ENCODE data around the gene TMEM233.
A peak's percentile ranks its signal among the peaks of the same experiment; 100 is the strongest.

The TMEM233 gene

DNA sequence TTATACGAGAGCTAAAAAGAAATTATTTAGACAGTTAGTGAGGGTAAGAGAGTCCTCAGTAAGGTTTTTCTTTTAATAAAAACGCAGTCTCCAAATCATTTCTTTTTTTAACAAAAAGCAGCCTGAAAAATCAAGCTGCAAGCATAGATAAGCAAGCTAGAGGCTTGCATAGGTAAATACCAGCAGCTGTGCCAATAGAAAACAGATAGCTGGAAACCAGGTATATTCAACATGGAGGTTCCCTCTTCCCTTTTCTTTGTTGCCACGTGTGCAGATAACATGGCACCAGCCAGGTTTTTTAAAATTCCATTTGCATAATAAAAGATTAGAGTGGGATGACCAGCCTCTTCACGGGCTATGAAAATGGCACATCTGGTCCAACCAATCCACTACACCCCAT, 68.3 kb downstream of the TMEM233 start:
- DNase-seq (ENCODE audit: low spot score in 2 of 2) (no peak), ATAC-seq (no peak)
- no peak overlapping the region for H3K4me3 Mint-ChIP-seq
- no peaks in the 10 kb centered on the region for H3K9me3 Mint-ChIP-seq
- no peak overlapping the region for H3K27ac Mint-ChIP-seq
- no peaks in the 10 kb centered on the region for H3K36me3 Mint-ChIP-seq
- H3K4me1 Mint-ChIP-seq = peaks cover 20% of the 10 kb centered on the region

DNA sequence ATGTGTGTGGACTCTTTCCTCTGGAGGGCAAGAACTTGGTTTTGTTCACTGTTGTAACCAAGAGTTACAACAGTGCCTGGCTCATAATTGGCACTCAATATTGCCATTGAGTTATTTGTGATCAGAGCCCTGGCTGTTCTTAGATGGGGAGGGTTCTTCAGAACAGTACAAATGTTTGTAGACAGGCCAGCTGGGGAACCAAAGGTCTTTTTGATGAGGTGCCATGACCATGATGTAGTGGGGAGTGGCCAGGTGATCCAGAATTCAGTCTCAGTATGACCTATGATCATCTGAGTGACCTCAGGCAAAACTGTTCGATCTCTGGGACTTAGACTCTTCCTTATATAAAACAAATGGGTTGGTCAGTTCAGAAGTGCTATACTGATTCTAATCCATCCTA, 71.1 kb downstream of the TMEM233 start:
- ATAC-seq (no peak), DNase-seq (ENCODE audit: low spot score in 2 of 2) (no peak)
- Mint-ChIP-seq H3K36me3 (peaks cover 19% of the 10 kb centered on the region), H3K27ac (no peak overlapping the region), H3K9me3 (no peaks in the 10 kb centered on the region), H3K4me1 (peaks cover 29% of the 10 kb centered on the region), H3K4me3 (no peak overlapping the region)

DNA sequence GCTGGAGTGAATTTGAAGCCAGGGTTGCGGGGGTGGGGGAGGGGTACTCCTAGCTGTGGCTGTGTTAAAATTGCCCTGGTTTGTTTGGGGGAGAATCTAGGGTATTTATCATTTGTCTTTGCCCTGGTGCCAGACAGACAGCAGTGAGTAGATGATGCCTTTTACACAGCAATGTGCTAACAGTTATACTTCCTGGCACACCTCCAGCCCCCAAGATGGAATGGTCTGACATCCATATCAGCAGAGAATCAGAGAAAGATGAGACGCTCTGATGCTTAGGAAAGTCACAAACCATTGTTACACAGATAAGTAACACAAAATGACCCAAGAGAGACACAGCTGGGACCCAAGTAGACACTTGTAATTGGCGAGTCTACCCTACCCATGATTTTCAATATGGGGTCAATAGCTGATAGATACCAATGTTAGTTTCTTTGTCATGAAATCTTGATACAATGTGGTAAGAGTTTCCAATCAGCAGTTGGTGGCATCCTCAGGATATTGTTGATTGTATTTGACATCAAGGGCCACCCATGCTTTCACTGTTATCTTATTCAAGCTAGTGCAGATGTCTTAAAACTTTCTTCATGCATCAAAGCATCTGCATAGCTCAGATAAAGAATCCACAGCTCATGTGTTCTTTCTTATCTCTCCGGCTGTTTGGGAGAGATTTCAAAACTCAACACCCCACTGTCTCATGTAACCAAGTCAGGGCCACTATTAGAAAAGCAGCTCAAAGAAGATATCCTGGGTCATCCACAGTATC, 71.8 kb downstream of the TMEM233 start:
- Mint-ChIP-seq H3K36me3 (peaks cover 26% of the 10 kb centered on the region), H3K9me3 (no peaks in the 10 kb centered on the region), H3K4me1 (peaks cover 29% of the 10 kb centered on the region), H3K27ac (no peak overlapping the region), H3K4me3 (no peak overlapping the region)
- ATAC-seq (no peak), DNase-seq (ENCODE audit: low spot score in 2 of 2) (no peak)

DNA sequence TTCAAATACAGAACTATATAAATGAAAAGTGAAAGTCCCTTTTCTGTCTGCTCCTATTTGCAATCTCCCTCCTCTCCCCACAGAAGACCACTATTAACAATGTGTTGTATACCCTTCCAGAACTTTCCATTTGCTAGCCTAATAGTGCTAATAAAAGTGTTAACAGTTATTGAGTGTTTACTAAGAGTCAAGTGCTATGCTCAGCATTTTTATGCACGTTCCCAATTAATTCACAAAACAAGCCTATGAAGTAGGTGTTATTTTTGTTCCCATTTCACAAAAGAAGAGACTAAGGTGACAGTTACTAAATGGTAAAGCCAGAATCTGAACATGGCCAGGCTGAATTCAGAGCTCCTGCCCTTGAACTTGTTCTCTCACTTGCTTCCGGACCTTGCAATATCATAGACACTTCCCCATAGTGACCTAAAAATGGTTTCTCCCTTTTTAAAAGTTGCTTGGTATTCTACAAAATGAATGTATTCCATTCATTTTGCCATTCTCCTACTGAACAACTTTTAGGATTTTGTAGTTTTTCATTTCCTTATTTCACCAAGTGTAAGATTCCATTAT, 72.7 kb downstream of the TMEM233 start:
- no peaks in the 10 kb centered on the region for H3K9me3 Mint-ChIP-seq
- ATAC-seq (no peak), DNase-seq (ENCODE audit: low spot score in 2 of 2) (no peak)
- peaks cover 35% of the 10 kb centered on the region for H3K36me3 Mint-ChIP-seq
- peak overlapping the region; percentile 86 for H3K4me3 Mint-ChIP-seq
- peak overlapping the region; percentile 94 for H3K27ac Mint-ChIP-seq
- peaks cover 38% of the 10 kb centered on the region for H3K4me1 Mint-ChIP-seq

DNA sequence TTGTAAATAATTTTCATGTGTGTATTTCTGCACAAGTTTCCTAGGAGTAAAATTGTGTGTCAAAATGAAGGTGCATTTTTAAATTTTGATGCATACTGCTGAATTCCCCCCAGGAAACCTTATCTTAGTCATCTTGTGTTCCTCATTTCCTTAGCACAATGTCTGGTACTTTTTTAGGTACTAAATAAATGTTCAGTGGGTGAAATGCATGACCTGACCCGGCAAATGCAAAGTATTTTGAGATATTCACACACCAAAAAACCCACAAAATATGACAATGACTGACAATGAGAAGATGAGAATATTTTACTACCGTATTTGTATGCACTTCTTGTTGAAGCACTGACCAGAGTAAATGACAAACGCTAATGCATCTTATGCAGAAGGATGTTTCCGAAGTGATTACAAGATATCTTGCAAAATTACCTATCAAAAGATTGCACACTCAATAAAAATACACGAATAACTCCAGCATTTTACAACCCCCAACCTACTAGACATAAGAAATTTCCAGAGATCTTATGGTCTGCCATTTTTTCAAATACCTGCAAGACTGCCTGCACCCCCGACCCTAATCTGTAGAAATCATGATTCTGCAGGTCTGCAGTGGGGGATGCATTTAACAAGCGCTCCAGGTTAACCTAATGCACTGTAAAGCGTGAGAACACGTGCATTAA, 73.5 kb downstream of the TMEM233 start:
- ATAC-seq = peak; percentile 4
- peak overlapping the region; percentile 86 for H3K4me3 Mint-ChIP-seq
- H3K9me3 Mint-ChIP-seq = no peaks in the 10 kb centered on the region
- peaks cover 42% of the 10 kb centered on the region for H3K36me3 Mint-ChIP-seq
- H3K27ac Mint-ChIP-seq = peak overlapping the region; percentile 94
- DNase-seq (ENCODE audit: low spot score in 2 of 2) = no peak
- peaks cover 41% of the 10 kb centered on the region for H3K4me1 Mint-ChIP-seq

DNA sequence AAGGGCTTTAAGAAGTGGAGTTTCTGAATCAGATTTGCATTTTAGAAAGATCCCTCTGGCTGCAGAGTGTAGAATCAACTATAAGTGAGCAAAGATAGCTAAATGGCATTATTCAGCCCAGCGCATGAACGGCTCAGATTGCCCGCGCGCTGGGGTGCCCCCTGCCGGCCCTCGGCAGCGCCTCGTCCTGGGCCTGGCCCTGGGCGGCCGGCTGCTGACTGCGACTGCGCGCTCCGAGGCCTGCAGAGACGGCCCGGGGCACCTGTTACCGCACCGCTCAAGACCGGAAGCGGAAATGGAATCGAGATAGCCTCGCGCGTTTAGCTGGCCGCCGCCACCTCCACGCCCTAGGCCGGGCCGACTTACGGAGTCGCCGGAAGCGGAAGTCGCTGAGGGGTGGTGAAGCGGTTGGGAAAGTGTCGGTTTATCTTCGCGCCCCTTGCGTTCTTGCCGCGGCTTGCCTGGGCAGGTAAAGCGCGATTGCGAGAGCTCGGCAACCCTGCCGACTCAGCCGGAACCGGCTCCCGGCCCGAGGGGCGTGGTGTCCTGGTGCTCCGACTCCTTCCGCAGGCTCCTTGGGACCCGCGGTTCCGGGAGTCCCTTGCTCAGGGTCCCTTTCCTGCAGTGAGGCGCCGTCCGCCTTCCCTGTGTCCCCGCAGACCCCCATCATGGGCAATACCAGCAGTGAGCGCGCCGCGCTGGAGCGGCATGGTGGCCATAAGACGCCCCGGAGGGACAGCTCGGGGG, 74.2 kb downstream of the TMEM233 start, which contains the start of gene PRKAB1:
Gene PRKAB1 (plus strand): TSS at position 557 of the 747 bp plus-strand sequence. CDS start 112 bp downstream, at position 669.
- DNase-seq (ENCODE audit: low spot score in 2 of 2) (peak; percentile 91 to 97), ATAC-seq (peak; percentile 98)
- H3K27ac Mint-ChIP-seq = peak within 1 kb of the TSS; percentile 94
- H3K9me3 Mint-ChIP-seq = no peaks in the 10 kb centered on the region
- peaks cover 44% of the 10 kb centered on the region for H3K4me1 Mint-ChIP-seq
- peaks cover 50% of the 10 kb centered on the region for H3K36me3 Mint-ChIP-seq
- peak within 1 kb of the TSS; percentile 86 for H3K4me3 Mint-ChIP-seq

DNA sequence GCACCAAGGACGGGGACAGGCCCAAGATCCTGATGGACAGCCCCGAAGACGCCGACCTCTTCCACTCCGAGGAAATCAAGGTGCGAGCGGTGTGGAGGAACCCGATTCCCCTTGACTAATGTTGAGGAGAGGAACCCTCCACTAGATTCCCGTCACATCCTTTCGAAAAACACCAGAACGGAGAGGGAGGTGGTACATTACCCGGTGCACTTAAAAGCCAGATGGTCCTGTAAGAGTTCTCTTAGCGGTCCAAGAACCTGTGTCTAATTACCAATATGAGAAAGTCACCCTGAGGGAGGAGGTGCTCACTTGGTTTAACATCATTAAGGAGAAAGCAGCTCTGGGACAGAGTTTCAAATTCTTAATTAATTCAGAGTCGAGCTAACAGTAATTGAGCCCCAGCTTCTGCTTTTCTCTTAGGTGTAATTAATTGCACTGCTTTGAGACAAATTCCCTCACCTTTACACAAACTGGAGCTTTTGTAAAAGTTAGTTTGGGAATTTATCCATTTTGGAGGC, 74.8 kb downstream of the TMEM233 start:
- ATAC-seq = peak; percentile 1
- peaks cover 56% of the 10 kb centered on the region for H3K36me3 Mint-ChIP-seq
- peaks cover 51% of the 10 kb centered on the region for H3K4me1 Mint-ChIP-seq
- DNase-seq (ENCODE audit: low spot score in 2 of 2) = no peak
- H3K4me3 Mint-ChIP-seq = peak overlapping the region; percentile 86
- no peaks in the 10 kb centered on the region for H3K9me3 Mint-ChIP-seq
- H3K27ac Mint-ChIP-seq = peak overlapping the region; percentile 94

DNA sequence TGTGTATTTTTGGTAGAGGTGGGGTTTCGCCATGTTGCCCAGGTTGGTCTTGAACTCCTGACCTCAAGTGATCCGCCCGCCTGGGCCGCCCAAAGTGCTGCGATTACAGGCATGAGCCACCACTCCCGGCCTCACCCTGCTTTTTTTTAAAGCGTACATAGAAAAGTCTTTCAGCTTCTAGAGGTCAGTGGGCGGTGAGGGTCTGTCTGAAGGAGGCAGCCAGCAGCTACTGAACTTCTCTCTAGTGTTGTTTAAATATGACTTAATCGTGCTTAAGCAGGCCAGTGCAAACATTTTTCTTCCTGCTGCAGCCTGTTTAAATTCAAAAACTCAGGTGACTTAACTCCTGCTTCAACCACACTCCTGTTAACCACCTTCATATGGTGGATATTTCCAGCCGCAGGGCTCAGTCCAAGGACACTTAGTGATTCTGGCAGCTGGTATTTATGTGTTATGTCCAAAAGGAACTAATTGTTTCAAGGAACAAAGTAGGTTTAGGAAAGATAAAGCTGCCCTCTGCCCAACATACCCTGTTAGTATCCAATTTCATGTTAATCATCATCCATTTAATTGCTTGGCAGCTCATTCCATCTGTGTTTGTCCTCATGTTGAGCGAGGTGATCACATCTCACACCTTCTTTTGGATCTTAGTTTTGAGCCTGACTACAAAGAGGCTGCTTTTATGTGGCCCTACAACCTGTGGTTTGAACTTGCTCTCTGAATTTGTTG, 76.3 kb downstream of the TMEM233 start:
- Mint-ChIP-seq H3K27ac (peak overlapping the region; percentile 90), H3K36me3 (peaks cover 71% of the 10 kb centered on the region), H3K4me1 (peaks cover 62% of the 10 kb centered on the region), H3K4me3 (peak overlapping the region; percentile 86), H3K9me3 (no peaks in the 10 kb centered on the region)
- ATAC-seq (no peak), DNase-seq (ENCODE audit: low spot score in 2 of 2) (no peak)

DNA sequence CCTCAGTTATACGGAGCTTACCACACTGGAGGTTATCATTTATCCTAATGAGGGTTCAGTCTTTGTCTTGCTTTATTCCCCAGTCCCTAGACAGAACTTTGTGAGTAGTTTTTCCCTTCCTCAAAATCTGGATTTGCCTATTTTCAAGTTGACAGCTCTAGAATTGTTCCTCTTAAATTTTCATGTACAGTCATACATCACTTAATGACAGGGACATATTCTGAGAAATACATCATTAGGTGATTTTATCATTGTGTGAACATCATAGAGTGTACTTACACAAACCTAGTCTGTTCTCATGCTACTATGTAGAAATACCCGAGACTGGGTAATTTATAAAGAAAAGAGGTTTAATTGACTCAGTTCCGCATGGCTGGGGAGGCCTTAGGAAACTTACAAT, 77.5 kb downstream of the TMEM233 start:
- Mint-ChIP-seq H3K4me1 (peaks cover 59% of the 10 kb centered on the region), H3K36me3 (peaks cover 83% of the 10 kb centered on the region), H3K27ac (peak overlapping the region; percentile 90), H3K9me3 (no peaks in the 10 kb centered on the region), H3K4me3 (peak overlapping the region; percentile 86)
- no peak for ATAC-seq
- DNase-seq (ENCODE audit: low spot score in 2 of 2) = no peak

DNA sequence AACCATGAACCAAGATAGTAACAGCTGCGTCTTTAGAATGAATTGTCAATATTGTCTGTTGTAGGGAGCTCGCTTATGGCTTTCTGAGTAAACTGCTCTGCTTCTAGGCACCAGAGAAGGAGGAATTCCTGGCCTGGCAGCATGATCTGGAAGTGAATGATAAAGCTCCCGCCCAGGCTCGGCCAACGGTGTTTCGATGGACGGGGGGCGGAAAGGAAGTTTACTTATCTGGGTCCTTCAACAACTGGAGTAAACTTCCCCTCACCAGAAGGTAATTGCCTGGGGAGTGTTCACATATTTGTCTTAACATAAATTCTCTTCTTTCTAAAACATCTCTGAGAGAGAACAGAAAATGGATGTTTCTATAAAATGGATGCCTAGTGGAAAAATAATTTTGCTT, 78.6 kb downstream of the TMEM233 start:
- H3K4me1 Mint-ChIP-seq = peaks cover 47% of the 10 kb centered on the region
- H3K36me3 Mint-ChIP-seq = peaks cover 94% of the 10 kb centered on the region
- H3K27ac Mint-ChIP-seq = peak overlapping the region; percentile 90

DNA sequence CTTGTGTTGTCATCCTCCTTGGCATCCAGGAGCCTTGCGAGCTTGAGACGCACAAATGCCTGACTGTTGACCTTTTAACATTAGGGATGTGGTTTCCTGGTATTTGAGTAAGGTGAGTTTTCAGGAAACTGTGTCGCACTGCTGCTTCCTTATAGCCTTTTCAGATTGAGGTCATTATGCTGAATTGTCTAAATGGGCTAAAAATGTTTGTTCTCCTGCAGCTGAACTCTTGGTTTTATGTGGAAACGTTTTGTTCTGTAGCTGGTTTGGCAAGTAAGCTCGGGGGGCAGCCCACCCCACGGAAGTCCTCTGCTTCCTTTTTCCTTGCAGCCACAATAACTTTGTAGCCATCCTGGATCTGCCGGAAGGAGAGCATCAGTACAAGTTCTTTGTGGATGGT, 80.1 kb downstream of the TMEM233 start:
- H3K4me3 Mint-ChIP-seq = peak overlapping the region; percentile 44
- DNase-seq (ENCODE audit: low spot score in 2 of 2) (no peak), ATAC-seq (peak; percentile 67)

More for the DNA sequence above, 78.6 kb downstream of the TMEM233 start:
- H3K4me3 Mint-ChIP-seq = no peak overlapping the region
- H3K9me3 Mint-ChIP-seq = no peaks in the 10 kb centered on the region
- no peak for DNase-seq (ENCODE audit: low spot score in 2 of 2)
- no peak for ATAC-seq

DNA sequence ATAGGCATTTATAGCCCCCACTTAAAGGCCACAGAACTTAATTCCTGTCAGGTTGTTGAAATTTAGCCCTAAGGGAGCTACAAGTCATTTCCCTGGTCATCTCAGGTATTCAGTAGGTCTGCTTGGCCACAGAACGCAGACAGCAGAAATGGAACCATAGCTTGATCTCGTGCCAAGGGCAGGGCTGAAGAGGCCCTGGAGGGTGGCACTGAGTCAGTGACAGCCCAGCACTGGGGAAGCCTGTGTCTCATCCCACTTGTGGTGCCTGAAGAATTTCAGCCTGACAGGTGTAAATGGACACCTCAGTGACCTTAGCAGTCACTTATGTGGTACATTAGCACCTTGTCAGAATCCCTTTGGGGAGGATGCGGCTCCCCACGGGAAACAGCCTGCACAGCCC, 81.0 kb downstream of the TMEM233 start:
- peak overlapping the region; percentile 90 for H3K27ac Mint-ChIP-seq
- H3K4me3 Mint-ChIP-seq = no peak overlapping the region
- peaks cover 100% of the 10 kb centered on the region for H3K36me3 Mint-ChIP-seq
- no peaks in the 10 kb centered on the region for H3K9me3 Mint-ChIP-seq
- ATAC-seq (peak; percentile 49), DNase-seq (ENCODE audit: low spot score in 2 of 2) (no peak)
- peaks cover 42% of the 10 kb centered on the region for H3K4me1 Mint-ChIP-seq

More for the DNA sequence above, 80.1 kb downstream of the TMEM233 start:
- Mint-ChIP-seq H3K4me1 (peaks cover 44% of the 10 kb centered on the region), H3K36me3 (peaks cover 94% of the 10 kb centered on the region), H3K27ac (peak overlapping the region; percentile 90), H3K9me3 (no peaks in the 10 kb centered on the region)

DNA sequence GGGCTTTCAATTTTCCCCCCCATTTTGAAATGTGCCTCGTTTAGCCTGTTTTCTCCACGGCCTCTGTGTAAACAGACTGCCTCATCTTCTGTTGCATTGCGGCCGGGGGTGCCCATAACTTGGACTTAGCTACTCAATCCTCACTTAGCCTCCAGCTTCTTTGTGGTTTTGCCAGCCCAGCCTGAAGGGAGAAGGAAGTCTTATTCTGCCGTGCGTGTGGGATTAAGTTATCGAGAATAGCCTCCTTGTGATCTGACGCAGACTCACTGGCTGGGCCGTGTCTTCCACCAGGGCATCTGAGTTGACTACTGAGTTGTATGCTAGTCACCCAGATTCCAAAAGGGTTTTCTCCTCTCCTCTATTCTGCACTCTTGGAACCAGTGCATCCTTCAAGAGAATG, 82.4 kb downstream of the TMEM233 start:
- Mint-ChIP-seq H3K27ac (peak overlapping the region; percentile 90), H3K4me3 (no peak overlapping the region), H3K9me3 (no peaks in the 10 kb centered on the region), H3K4me1 (peaks cover 27% of the 10 kb centered on the region), H3K36me3 (peaks cover 100% of the 10 kb centered on the region)
- ATAC-seq (no peak), DNase-seq (ENCODE audit: low spot score in 2 of 2) (no peak)

DNA sequence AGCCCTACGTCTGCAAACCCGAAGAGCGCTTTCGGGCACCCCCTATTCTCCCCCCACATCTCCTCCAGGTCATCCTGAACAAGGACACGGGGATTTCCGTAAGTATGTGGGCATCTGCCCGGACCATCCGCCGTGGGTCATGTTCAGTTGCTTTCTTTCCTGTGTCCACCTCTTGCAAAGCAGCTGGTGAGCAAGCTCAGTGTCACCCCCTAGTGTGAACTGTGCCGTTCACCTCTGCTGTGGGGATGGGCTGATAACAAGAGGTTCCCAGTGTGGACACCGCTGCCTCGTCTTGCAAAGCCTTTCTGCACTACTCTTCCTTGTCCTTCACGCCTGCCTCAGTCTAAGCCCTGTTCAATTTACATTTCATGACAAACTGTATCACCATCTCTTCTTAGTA, 83.0 kb downstream of the TMEM233 start:
- DNase-seq (ENCODE audit: low spot score in 2 of 2) (no peak), ATAC-seq (no peak)
- H3K4me3 Mint-ChIP-seq = no peak overlapping the region
- H3K36me3 Mint-ChIP-seq = peaks cover 100% of the 10 kb centered on the region
- H3K9me3 Mint-ChIP-seq = no peaks in the 10 kb centered on the region
- peaks cover 23% of the 10 kb centered on the region for H3K4me1 Mint-ChIP-seq
- no peak overlapping the region for H3K27ac Mint-ChIP-seq
